Neural cell (in vitro differentiated cells): ENCODE results near the gene STAU1.

Experiments used
- CTCF ChIP-seq: fragments of 450-650 bp; IDR thresholded peaks from 2 replicates; pipeline ENCODE4 v1.5.1; 2014; ENCODE audit warnings: antibody characterized with exemption, mild to moderate bottlenecking, moderate library complexity; ENCODE audit not compliant: poor library complexity, severe bottlenecking
- EP300 ChIP-seq: fragments of 450-650 bp; conservative IDR thresholded peaks from 2 replicates; pipeline ENCODE4 v1.6.1; 2014; ENCODE audit warnings: antibody characterized with exemption, mild to moderate bottlenecking, moderate library complexity; ENCODE audit not compliant: poor library complexity, severe bottlenecking
- EZH2 ChIP-seq: fragments of 200-600, 300-800 bp; shearing (Covaris generic), sonication (generic); IDR thresholded peaks from 2 replicates; pipeline ENCODE4 v1.6.1; 2014; ENCODE audit warnings: antibody characterized with exemption, low read length, borderline replicate concordance, mild to moderate bottlenecking; ENCODE audit not compliant: insufficient read depth, poor library complexity, severe bottlenecking
- MXI1 ChIP-seq: fragments of 450-650 bp; conservative IDR thresholded peaks from 2 replicates; pipeline ENCODE4 v1.6.1; 2014; ENCODE audit warnings: antibody characterized with exemption, mild to moderate bottlenecking; ENCODE audit not compliant: poor library complexity, severe bottlenecking
- POLR2AphosphoS5 ChIP-seq: IDR thresholded peaks from 2 replicates; pipeline ENCODE4 v1.6.1; 2012
- RAD21 ChIP-seq: fragments of 450-650 bp; conservative IDR thresholded peaks from 2 replicates; pipeline ENCODE4 v1.6.1; 2014; ENCODE audit warnings: antibody characterized with exemption, mild to moderate bottlenecking, moderate library complexity
- REST ChIP-seq: IDR thresholded peaks from 2 replicates; pipeline ENCODE4 v1.6.1; 2012; ENCODE audit warnings: borderline replicate concordance
- TAF1 ChIP-seq: IDR thresholded peaks from 2 replicates; pipeline ENCODE4 v1.6.1; 2012; ENCODE audit warnings: low read depth

GRCh38 chr20:49183444-49183843 is 4.7 kb downstream of the STAU1 start:
- no peak for TF ChIP-seq TAF1
- no peak for TF ChIP-seq CTCF
- TF ChIP-seq EP300, result no peak
- no peak for TF ChIP-seq POLR2AphosphoS5
- no peak for TF ChIP-seq EZH2
- TF ChIP-seq REST, result no peak
- TF ChIP-seq RAD21, result no peak
- TF ChIP-seq MXI1, result no peak
